Peyer's patch (tissue), 4 donors: Measurements from ENCODE around the gene PODN. TPM values are rescaled to one million over a fixed set of nuclear protein-coding genes. Genes with fewer than 3 reads are reported as not detected.

ENCODE experiments used
- DNase-seq, 3 donors: peaks; one replicate each; pipeline ENCODE4 v3.0.0-alpha.2; 2017 to 2019
- H3K27ac ChIP-seq, 4 donors: fragments of 200-600 bp; sonication (generic); one replicate each; pipeline ENCODE4 v1.5.1; 2016 to 2019
- H3K27me3 ChIP-seq, 2 donors: fragments of 200-600 bp; sonication (generic); one replicate each; pipeline ENCODE4 v1.5.1; 2019
- H3K36me3 ChIP-seq, 3 donors: fragments of 200-600 bp; sonication (generic); one replicate each; pipeline ENCODE4 v1.5.1; 2016 to 2019
- H3K4me1 ChIP-seq, 4 donors: fragments of 200-600 bp; sonication (generic); one replicate each; pipeline ENCODE4 v1.5.1; 2016 to 2019
- H3K4me3 ChIP-seq, 4 donors: fragments of 200-600 bp; sonication (generic); 1 replicate in 3 of 4; 2 replicates in 1 of 4; pipeline ENCODE4 v1.5.1; 2016 to 2019; ENCODE audit warnings: mild to moderate bottlenecking in 1 of 4
- H3K9me3 ChIP-seq, 4 donors: fragments of 200-600 bp; sonication (generic); one replicate each; pipeline ENCODE4 v1.5.1; 2016 to 2019; ENCODE audit warnings: mild to moderate bottlenecking in 1 of 4
- POLR2A ChIP-seq, 2 donors: fragments of 450-650 bp; IDR thresholded peaks; one replicate each; pipeline ENCODE4 v1.5.1; 2017; ENCODE audit warnings: antibody characterized with exemption in 2 of 2, mild to moderate bottlenecking in 2 of 2, moderate library complexity in 2 of 2
- total RNA-seq, 4 donors: library from RNA; depleted of rRNA; stranded (reverse); fragments of >200 nt; gene quantifications; one replicate each; pipeline ENCODE4 v1.1.0, GENCODE V29; 2016
- TF ChIP-seq, protein P1 (sequence below), 6 experiments: fragments of 450-650 bp in 4 of 6; fragments of 200-600 bp in 2 of 6; sonication (generic) in 1 of 6; IDR thresholded peaks; one replicate each; pipeline ENCODE4 v1.5.1; 2017 to 2019; ENCODE audit warnings: antibody characterized with exemption in 6 of 6, mild to moderate bottlenecking in 3 of 6, moderate library complexity in 1 of 6

The PODN gene
- total RNA-seq, 4 donors from 2014 or later, result 7.0 to 32.2 (median 17.0) TPM

DNA sequence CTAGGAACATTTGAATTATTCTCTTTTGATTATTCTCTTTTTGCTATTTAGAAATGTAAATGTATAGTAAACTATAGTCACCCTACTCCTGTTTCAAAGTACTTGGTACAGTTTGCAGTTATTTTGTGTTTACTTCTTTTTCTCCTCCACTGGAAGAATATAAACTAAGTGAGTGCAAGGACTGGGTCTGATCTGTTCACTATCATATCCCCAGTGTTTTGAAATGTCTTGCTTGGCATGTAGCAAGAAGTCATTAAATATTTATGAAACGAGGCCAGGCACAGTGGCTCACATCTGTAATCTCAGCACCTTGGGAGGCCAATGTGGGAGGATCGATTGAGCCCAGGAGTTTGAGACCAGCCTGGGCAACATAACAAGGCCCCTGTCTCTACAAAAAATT is 35.8 kb upstream of the PODN start:
- no peak overlapping the region for H3K4me3 ChIP-seq
- DNase-seq, result no peak
- TF ChIP-seq POLR2A (IDR thresholded peaks at IDR 0.05), result no peak
- TF ChIP-seq, protein P1, sequence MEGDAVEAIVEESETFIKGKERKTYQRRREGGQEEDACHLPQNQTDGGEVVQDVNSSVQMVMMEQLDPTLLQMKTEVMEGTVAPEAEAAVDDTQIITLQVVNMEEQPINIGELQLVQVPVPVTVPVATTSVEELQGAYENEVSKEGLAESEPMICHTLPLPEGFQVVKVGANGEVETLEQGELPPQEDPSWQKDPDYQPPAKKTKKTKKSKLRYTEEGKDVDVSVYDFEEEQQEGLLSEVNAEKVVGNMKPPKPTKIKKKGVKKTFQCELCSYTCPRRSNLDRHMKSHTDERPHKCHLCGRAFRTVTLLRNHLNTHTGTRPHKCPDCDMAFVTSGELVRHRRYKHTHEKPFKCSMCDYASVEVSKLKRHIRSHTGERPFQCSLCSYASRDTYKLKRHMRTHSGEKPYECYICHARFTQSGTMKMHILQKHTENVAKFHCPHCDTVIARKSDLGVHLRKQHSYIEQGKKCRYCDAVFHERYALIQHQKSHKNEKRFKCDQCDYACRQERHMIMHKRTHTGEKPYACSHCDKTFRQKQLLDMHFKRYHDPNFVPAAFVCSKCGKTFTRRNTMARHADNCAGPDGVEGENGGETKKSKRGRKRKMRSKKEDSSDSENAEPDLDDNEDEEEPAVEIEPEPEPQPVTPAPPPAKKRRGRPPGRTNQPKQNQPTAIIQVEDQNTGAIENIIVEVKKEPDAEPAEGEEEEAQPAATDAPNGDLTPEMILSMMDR (IDR thresholded peaks at IDR 0.05), result no peak
- H3K27me3 ChIP-seq, result no peaks in the 10 kb centered on the region
- peaks cover 0 to 15% (median 0%) of the 10 kb centered on the region in 4 donors for H3K4me1 ChIP-seq
- H3K27ac ChIP-seq, result no peak overlapping the region
- H3K36me3 ChIP-seq, result peaks cover 0 to 24% (median 0%) of the 10 kb centered on the region in 3 donors
- no peaks in the 10 kb centered on the region for H3K9me3 ChIP-seq

DNA sequence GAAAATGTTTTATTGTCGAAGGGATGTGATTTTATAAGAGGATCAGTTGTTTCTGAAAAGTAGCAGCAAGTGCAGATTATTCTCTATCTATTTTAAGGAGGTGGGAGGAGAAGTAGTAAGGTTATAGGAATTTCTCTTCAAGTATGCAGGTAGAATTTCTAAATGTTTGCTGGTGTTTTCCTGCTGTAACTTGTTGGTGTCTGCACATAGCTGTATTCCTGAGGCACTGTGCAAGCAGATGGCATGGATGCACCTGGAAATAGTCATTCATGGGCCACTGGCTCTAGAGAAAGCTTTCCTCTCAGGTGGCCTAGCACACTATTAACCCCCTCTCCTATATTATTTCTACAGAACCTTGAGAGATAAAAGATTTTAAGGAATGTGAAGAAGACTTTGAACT is 30.3 kb upstream of the PODN start:
- no peak overlapping the region for H3K4me3 ChIP-seq
- no peak for DNase-seq
- H3K27me3 ChIP-seq, result no peaks in the 10 kb centered on the region
- TF ChIP-seq POLR2A (IDR thresholded peaks at IDR 0.05), result no peak
- TF ChIP-seq, protein P1 (IDR thresholded peaks at IDR 0.05), result no peak
- no peaks in the 10 kb centered on the region for H3K9me3 ChIP-seq
- H3K4me1 ChIP-seq, result no peaks in the 10 kb centered on the region
- H3K27ac ChIP-seq, result no peak overlapping the region
- H3K36me3 ChIP-seq, result peaks cover 0 to 45% (median 0%) of the 10 kb centered on the region in 3 donors

GRCh38 chr1:53037159-53037558 is 24.9 kb upstream of the PODN start:
- Histone ChIP-seq H3K27me3 (no peaks in the 10 kb centered on the region), H3K9me3 (no peaks in the 10 kb centered on the region), H3K4me1 (no peaks in the 10 kb centered on the region), H3K4me3 (no peak overlapping the region), H3K36me3 (peaks cover 0 to 51% (median 0%) of the 10 kb centered on the region in 3 donors), H3K27ac (no peak overlapping the region)
- DNase-seq, result no peak
- TF ChIP-seq POLR2A (IDR thresholded peaks at IDR 0.05), result no peak
- TF ChIP-seq, protein P1 (IDR thresholded peaks at IDR 0.05), result no peak

GRCh38 chr1:53038566-53038965 is 23.4 kb upstream of the PODN start:
- H3K4me1 ChIP-seq, result no peaks in the 10 kb centered on the region
- peaks cover 0 to 47% (median 0%) of the 10 kb centered on the region in 3 donors for H3K36me3 ChIP-seq
- no peaks in the 10 kb centered on the region for H3K27me3 ChIP-seq
- H3K4me3 ChIP-seq, result no peak overlapping the region
- no peak for DNase-seq
- H3K9me3 ChIP-seq, result no peaks in the 10 kb centered on the region
- TF ChIP-seq, protein P1 (IDR thresholded peaks at IDR 0.05), result no peak
- no peak for TF ChIP-seq POLR2A (IDR thresholded peaks at IDR 0.05)
- no peak overlapping the region for H3K27ac ChIP-seq

GRCh38 chr1:53043271-53043670 is 18.7 kb upstream of the PODN start:
- DNase-seq, result no peak
- no peak overlapping the region for H3K4me3 ChIP-seq
- H3K27ac ChIP-seq, result no peak overlapping the region
- no peaks in the 10 kb centered on the region for H3K27me3 ChIP-seq
- H3K9me3 ChIP-seq, result no peaks in the 10 kb centered on the region
- H3K4me1 ChIP-seq, result peaks cover 0 to 7% (median 0%) of the 10 kb centered on the region in 4 donors
- TF ChIP-seq POLR2A (IDR thresholded peaks at IDR 0.05), result no peak
- TF ChIP-seq, protein P1 (IDR thresholded peaks at IDR 0.05), result no peak
- H3K36me3 ChIP-seq, result peaks cover 0 to 54% (median 0%) of the 10 kb centered on the region in 3 donors

DNA sequence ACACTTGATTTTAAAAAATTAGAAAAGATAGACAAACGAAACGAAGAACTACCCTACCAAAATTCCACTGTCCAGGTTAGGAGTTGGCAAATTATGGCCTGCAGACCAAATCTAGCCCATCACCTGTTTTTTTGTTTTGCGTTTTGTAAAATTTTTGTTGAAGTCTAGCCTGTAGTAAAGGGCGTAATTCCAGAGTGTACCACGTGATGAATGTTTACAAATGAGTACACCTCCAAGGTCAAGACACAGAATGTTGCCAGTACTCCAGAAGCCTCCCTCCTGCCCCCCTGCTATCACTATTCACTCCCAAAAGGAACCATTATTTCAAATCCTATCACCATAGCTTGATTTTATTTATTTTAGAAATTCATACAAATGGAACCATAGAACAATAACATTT is 17.1 kb upstream of the PODN start:
- peaks cover 0 to 54% (median 0%) of the 10 kb centered on the region in 3 donors for H3K36me3 ChIP-seq
- no peak overlapping the region for H3K27ac ChIP-seq
- H3K4me3 ChIP-seq, result no peak overlapping the region
- H3K27me3 ChIP-seq, result no peaks in the 10 kb centered on the region
- no peak for DNase-seq
- TF ChIP-seq, protein P1 (IDR thresholded peaks at IDR 0.05), result no peak
- no peak for TF ChIP-seq POLR2A (IDR thresholded peaks at IDR 0.05)
- peaks cover 0 to 7% (median 0%) of the 10 kb centered on the region in 4 donors for H3K4me1 ChIP-seq
- H3K9me3 ChIP-seq, result no peaks in the 10 kb centered on the region
